A673 (cell line): ENCODE measurements around the gene UBN2. TPM values are rescaled to one million over a fixed set of nuclear protein-coding genes. Genes with fewer than 3 reads are reported as not detected.

ENCODE experiments used
- BruUV-seq: library from RNA; stranded (reverse); fragments of 400-500 nt; replicated peaks from 2 replicates; lab custom pipeline; 2021; lab: Mats Ljungman, UMichigan
- CTCF ChIA-PET: fragments of 300-600 bp; sonication (Branson Sonifier 250); formaldehyde crosslinking; loops from one replicate; lab custom pipeline; 2022; ENCODE audit warnings: antibody characterized with exemption; lab: Charles Lee
- POLR2A ChIA-PET: fragments of 300-600 bp; sonication (Branson Sonifier 250); formaldehyde crosslinking; loops from one replicate; lab custom pipeline; 2022; ENCODE audit warnings: antibody characterized with exemption; ENCODE audit not compliant: low non-redundant PET; lab: Charles Lee
- DNase-seq: peaks from one replicate; pipeline ENCODE4 v3.0.0-alpha.2; 2015; ENCODE audit warnings: low spot score
- H3K27ac ChIP-seq: fragments of 200-600 bp; sonication (generic); 2 replicates; pipeline ENCODE4 v1.5.1; 2016; ENCODE audit warnings: mixed run types, low read depth, mild to moderate bottlenecking, mixed read lengths, antibody characterized with exemption, low read length; ENCODE audit not compliant: poor library complexity, severe bottlenecking
- H3K27me3 ChIP-seq: fragments of 200-600 bp; sonication (generic); replicated peaks from 2 replicates; pipeline ENCODE4 v1.6.1; 2017; ENCODE audit warnings: mixed run types, low read depth, mild to moderate bottlenecking, mixed read lengths, antibody characterized with exemption, low read length; ENCODE audit not compliant: insufficient read depth, poor library complexity
- H3K36me3 ChIP-seq: fragments of 200-600 bp; sonication (generic); 2 replicates; pipeline ENCODE4 v1.6.1; 2016; ENCODE audit warnings: mixed run types, mild to moderate bottlenecking, mixed read lengths, antibody characterized with exemption, low read length; ENCODE audit not compliant: insufficient read depth, poor library complexity, severe bottlenecking
- H3K4me1 ChIP-seq: fragments of 200-600 bp; sonication (generic); 2 replicates; pipeline ENCODE4 v1.6.1; 2017; ENCODE audit warnings: mixed run types, mild to moderate bottlenecking, mixed read lengths, antibody characterized with exemption, low read length; ENCODE audit not compliant: insufficient read depth, poor library complexity, severe bottlenecking
- H3K4me3 ChIP-seq: fragments of 200-600 bp; sonication (generic); 2 replicates; pipeline ENCODE4 v1.5.1; 2016; ENCODE audit warnings: low read depth, mixed run types, mild to moderate bottlenecking, mixed read lengths, low read length; ENCODE audit not compliant: poor library complexity, severe bottlenecking
- H3K9me3 ChIP-seq: fragments of 200-600 bp; sonication (generic); 2 replicates; pipeline ENCODE4 v1.6.1; 2016; ENCODE audit warnings: mixed run types, low read depth, mild to moderate bottlenecking, mixed read lengths, antibody characterized with exemption, low read length; ENCODE audit not compliant: poor library complexity, severe bottlenecking
- EZH2 ChIP-seq: fragments of 200-600 bp; sonication (generic); IDR thresholded peaks from 2 replicates; pipeline ENCODE4 v1.6.1; 2017; ENCODE audit warnings: borderline replicate concordance, low read depth, mild to moderate bottlenecking, mixed read lengths, antibody characterized with exemption, low read length; ENCODE audit not compliant: poor library complexity, severe bottlenecking
- intact Hi-C: fragments of 100-400 bp; cut with micrococcal nuclease; formaldehyde crosslinking; loops from one replicate; pipeline ENCODE4 v1.10.0; 2022; ENCODE audit not compliant: unreplicated experiment
- total RNA-seq: library from RNA; stranded (reverse); gene quantifications from 2 replicates; pipeline ENCODE4 v1.2.3, GENCODE V29; 2021
- TF ChIP-seq, protein P1 (sequence below): fragments of 300-800, 200-600 bp; sonication (generic); conservative IDR thresholded peaks from 2 replicates; pipeline ENCODE4 v1.5.1; 2017; ENCODE audit warnings: low read depth, mild to moderate bottlenecking, antibody characterized with exemption, low read length, moderate library complexity, mixed read lengths

UBN2 gene
- total RNA-seq, 1 experiment from 2014 or later = 14.5 TPM

DNA sequence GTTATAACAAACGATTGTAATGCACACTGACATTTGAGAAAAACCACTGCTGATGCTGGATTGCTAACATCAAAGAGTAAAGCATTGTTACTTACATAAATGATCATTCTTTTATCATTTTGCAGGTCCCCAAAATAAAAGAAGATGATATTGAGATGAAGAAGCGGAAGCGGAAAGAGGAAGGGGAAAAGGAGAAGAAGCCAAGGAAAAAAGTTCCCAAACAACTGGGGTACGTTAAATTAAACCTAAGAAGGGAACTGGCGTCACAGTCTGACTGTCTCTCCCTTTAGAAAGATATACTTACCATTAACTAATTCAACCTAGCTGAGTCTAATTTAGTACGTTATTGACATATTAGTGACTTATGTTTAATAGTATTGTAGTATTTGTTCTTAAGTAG is 28.1 kb downstream of the UBN2 start:
- no TSS peak for BruUV-seq
- Histone ChIP-seq H3K36me3 (peaks cover 7% of the 10 kb centered on the region), H3K27me3 (no peaks in the 10 kb centered on the region), H3K9me3 (no peaks in the 10 kb centered on the region), H3K4me3 (no peak overlapping the region), H3K4me1 (no peaks in the 10 kb centered on the region), H3K27ac (no peak overlapping the region)
- no peak for DNase-seq
- TF ChIP-seq, protein P1, sequence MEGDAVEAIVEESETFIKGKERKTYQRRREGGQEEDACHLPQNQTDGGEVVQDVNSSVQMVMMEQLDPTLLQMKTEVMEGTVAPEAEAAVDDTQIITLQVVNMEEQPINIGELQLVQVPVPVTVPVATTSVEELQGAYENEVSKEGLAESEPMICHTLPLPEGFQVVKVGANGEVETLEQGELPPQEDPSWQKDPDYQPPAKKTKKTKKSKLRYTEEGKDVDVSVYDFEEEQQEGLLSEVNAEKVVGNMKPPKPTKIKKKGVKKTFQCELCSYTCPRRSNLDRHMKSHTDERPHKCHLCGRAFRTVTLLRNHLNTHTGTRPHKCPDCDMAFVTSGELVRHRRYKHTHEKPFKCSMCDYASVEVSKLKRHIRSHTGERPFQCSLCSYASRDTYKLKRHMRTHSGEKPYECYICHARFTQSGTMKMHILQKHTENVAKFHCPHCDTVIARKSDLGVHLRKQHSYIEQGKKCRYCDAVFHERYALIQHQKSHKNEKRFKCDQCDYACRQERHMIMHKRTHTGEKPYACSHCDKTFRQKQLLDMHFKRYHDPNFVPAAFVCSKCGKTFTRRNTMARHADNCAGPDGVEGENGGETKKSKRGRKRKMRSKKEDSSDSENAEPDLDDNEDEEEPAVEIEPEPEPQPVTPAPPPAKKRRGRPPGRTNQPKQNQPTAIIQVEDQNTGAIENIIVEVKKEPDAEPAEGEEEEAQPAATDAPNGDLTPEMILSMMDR = no peak
- ChIA-PET CTCF (no interaction called here), POLR2A (no interaction called here)
- intact Hi-C loops = no loop called here

DNA sequence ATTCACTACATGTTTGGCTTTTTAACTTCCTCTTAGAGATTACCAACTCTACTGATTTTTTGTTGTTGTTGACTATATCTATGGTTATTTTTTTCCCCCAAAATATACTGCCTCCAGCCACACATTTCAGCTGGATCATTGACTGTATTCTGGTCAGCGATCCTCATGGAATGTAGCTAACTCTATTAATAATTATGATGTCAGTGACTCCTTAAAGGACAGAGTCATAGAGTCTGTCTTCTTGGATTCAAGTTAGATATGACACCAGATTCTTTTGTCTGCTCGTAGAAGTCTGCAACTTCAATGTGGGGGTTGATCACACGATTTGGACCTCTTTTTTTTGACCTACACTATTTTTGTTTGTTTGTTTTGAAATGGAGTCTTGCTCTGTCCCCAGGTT is 33.2 kb downstream of the UBN2 start:
- H3K4me1 ChIP-seq = no peaks in the 10 kb centered on the region

DNA sequence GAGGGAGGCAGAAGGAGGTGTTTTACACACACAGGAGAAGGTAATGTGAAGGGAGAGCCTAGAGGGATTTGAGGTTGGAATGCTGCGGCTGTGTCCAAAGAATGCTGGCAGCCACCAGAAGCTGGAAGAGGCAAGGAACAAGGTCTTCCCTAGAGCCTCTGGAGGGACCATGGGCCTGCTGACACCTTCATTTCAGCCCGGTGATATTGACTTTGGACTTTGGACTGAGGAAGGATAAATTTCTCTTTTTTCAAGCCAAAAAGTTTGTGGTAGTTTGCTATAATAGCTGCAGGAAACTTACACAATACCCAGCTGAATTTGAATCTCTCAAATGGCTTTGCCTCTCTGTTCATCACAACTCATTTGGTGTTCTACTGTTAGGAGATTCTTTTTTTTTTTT is 34.6 kb downstream of the UBN2 start:
- H3K9me3 ChIP-seq = no peaks in the 10 kb centered on the region
- ChIA-PET POLR2A (no interaction called here), CTCF (interaction anchor here (0.6 kb wide), 1 partner anchor 337 kb away, joined by 3 read pairs; no protein-coding TSS in a partner anchor)
- no peaks in the 10 kb centered on the region for H3K4me1 ChIP-seq
- no peak overlapping the region for H3K4me3 ChIP-seq
- peaks cover 12% of the 10 kb centered on the region for H3K36me3 ChIP-seq
- no peak for TF ChIP-seq EZH2
- TF ChIP-seq, protein P1 = no peak
- H3K27me3 ChIP-seq = no peaks in the 10 kb centered on the region
- BruUV-seq = no TSS peak
- no peak for DNase-seq
- no peak overlapping the region for H3K27ac ChIP-seq
- intact Hi-C loops = no loop called here

More for the DNA sequence above, 33.2 kb downstream of the UBN2 start:
- Histone ChIP-seq H3K4me3 (no peak overlapping the region), H3K27ac (no peak overlapping the region), H3K9me3 (no peaks in the 10 kb centered on the region), H3K36me3 (peaks cover 13% of the 10 kb centered on the region), H3K27me3 (no peaks in the 10 kb centered on the region)
- intact Hi-C loops = no loop called here
- CTCF ChIA-PET = interaction anchor here (0.5 kb wide), 1 partner anchor 38 kb away, joined by 3 read pairs; no protein-coding TSS in a partner anchor
- DNase-seq = no peak
- no TSS peak for BruUV-seq
- POLR2A ChIA-PET = no interaction called here
- TF ChIP-seq, protein P1 = no peak
- no peak for TF ChIP-seq EZH2
